ENCODE results near the gene PTPA.

The PTPA gene

DNA sequence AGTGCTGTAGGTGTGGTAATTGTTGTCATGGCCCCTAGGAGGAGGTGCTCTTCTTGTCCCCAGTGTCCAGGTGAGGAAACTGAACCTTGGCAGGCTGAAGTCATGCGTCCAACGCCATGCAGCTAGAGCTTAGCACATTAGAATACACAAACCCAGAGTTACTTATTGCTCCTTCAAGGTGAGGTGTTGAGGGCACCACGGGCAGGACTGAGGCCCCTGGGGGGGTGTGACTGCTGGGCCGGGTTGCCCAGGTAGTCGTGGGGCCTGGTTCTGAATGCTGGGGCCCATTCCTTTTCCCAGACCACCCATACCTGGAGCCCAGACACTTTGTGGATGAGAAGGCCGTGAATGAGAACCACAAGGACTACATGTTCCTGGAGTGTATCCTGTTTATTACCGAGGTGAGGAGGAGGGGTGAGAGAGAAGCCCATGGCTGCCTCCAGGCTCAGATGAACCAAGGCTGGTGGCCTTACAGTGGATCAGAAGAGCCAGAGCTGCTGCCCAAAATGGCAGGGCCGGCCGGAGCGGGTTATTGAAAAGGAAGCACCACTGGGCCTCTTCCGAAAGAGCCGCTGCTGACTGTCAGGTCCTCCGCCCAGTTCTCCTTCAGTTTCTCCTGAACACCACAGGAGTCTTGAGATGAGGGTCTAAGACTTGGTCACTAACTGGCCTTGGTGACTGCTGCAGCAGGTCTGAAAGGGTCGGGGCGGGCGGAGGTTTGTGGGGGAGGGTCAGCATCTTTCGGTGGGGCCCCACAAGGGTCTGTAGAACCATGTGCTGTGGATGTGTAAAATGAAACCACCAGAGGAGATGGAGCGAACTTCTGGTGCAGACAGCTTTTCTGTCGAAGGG is 26.3 kb downstream of the PTPA start:
- ChIA-PET CTCF (interaction anchor here (0.6 to 5.0 kb wide), 6 partner anchors 10 to 474 kb away, joined by 3 to 50 read pairs (median 8); no protein-coding TSS in a partner anchor), POLR2A (ENCODE audit: low non-redundant PET) (interaction anchor here (0.7 kb wide), 1 partner anchor 37 kb away, joined by 4 read pairs; no protein-coding TSS in a partner anchor)
- no peak for DNase-seq (ENCODE audit: low spot score)
- H3K27ac ChIP-seq = peak overlapping the region; percentile 100
- TF ChIP-seq, protein P1, sequence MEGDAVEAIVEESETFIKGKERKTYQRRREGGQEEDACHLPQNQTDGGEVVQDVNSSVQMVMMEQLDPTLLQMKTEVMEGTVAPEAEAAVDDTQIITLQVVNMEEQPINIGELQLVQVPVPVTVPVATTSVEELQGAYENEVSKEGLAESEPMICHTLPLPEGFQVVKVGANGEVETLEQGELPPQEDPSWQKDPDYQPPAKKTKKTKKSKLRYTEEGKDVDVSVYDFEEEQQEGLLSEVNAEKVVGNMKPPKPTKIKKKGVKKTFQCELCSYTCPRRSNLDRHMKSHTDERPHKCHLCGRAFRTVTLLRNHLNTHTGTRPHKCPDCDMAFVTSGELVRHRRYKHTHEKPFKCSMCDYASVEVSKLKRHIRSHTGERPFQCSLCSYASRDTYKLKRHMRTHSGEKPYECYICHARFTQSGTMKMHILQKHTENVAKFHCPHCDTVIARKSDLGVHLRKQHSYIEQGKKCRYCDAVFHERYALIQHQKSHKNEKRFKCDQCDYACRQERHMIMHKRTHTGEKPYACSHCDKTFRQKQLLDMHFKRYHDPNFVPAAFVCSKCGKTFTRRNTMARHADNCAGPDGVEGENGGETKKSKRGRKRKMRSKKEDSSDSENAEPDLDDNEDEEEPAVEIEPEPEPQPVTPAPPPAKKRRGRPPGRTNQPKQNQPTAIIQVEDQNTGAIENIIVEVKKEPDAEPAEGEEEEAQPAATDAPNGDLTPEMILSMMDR (conservative IDR thresholded peaks at IDR 0.05; ENCODE audit: low read depth) = no peak

- H3K27ac ChIP-seq = peak overlapping the region; percentile 100
- ChIA-PET CTCF (interaction anchor here (0.6 to 5.0 kb wide), 12 partner anchors 10 to 491 kb away, joined by 3 to 50 read pairs (median 6); no protein-coding TSS in a partner anchor), POLR2A (ENCODE audit: low non-redundant PET) (interaction anchor here (0.7 to 1.1 kb wide), 2 partner anchors 37 to 196 kb away, joined by 4 to 5 read pairs; no protein-coding TSS in a partner anchor)
- TF ChIP-seq, protein P1 (conservative IDR thresholded peaks at IDR 0.05; ENCODE audit: low read depth) = no peak
- no peak for DNase-seq (ENCODE audit: low spot score)
Observed at GRCh38 chr9:129138144-129138462, 26.9 kb downstream of the PTPA start.

GRCh38 chr9:129138476-129139232 is 27.4 kb downstream of the PTPA start:
- ChIA-PET CTCF (interaction anchor here (0.6 to 5.0 kb wide), 46 partner anchors 11 to 1061 kb away, joined by 3 to 50 read pairs (median 4); partner anchors contain the start of gene C9orf50), POLR2A (ENCODE audit: low non-redundant PET) (interaction anchor here (0.7 to 2.7 kb wide), 4 partner anchors 36 to 195 kb away, joined by 4 to 16 read pairs (median 6); partner anchors contain the start of gene IER5L)
- H3K27ac ChIP-seq = peak overlapping the region; percentile 100
- TF ChIP-seq, protein P1 (conservative IDR thresholded peaks at IDR 0.05; ENCODE audit: low read depth) = no peak
- no peak for DNase-seq (ENCODE audit: low spot score)

GRCh38 chr9:129139233-129139992 is 28.2 kb downstream of the PTPA start:
- ChIA-PET POLR2A (ENCODE audit: low non-redundant PET) (interaction anchor here (0.6 to 2.7 kb wide), 8 partner anchors 27 to 344 kb away, joined by 3 to 16 read pairs (median 6); partner anchors contain the start of gene IER5L), CTCF (interaction anchor here (0.6 to 5.0 kb wide), 54 partner anchors 8 to 1751 kb away, joined by 3 to 50 read pairs (median 4); partner anchors contain the start of genes C9orf50 and NTMT1)
- TF ChIP-seq, protein P1 (conservative IDR thresholded peaks at IDR 0.05; ENCODE audit: low read depth) = peak; percentile 99

DNA sequence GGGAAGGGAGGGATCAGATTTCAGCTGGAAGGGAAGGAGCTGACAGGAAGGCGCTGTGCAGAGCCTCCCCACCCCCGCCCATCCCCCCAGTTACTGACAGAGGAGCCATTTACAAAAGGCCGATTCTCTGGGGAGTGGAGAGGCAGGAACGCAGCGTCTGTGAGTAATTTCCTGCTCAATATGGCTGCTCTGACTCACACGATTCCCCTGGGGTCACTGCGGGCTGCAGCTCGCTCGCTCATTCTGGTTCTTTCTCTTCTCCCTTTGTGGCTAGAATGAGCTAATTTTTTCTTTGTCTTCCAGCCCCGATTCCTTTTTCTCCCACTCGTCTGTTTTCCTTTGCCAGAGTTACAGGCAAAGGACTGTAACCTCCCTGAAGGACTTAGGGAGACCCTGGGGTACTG is 28.8 kb downstream of the PTPA start:
- ChIA-PET POLR2A (ENCODE audit: low non-redundant PET) (interaction anchor here (0.6 to 2.7 kb wide), 8 partner anchors 27 to 468 kb away, joined by 3 to 16 read pairs (median 6); partner anchors contain the start of gene IER5L), CTCF (interaction anchor here (0.6 to 5.0 kb wide), 21 partner anchors 8 to 1752 kb away, joined by 3 to 50 read pairs (median 4); partner anchors contain the start of genes C9orf50 and NTMT1)
- peak; percentile 99 for DNase-seq (ENCODE audit: low spot score)
- TF ChIP-seq, protein P1 (conservative IDR thresholded peaks at IDR 0.05; ENCODE audit: low read depth) = no peak
- H3K27ac ChIP-seq = peak overlapping the region; percentile 100

More at GRCh38 chr9:129139233-129139992, 28.2 kb downstream of the PTPA start:
- peak overlapping the region; percentile 100 for H3K27ac ChIP-seq
- DNase-seq (ENCODE audit: low spot score) = peak; percentile 88
